Activated CD8-positive, alpha-beta T cell treated with anti-CD3 and anti-CD28 coated beads, Interleukin-2, amount 10 ng/mL, durations not matched to agents 7 days and 5 days (primary cell): Measurements from ENCODE around the gene MXRA7. TPM values are rescaled to one million over a fixed set of nuclear protein-coding genes. Genes with fewer than 3 reads are reported as not detected.

Experiments
- microRNA-seq: library from miRNA; unstranded; fragments of <30 nt; microRNA quantifications from one replicate; pipeline ENCODE4 v1.2.0, GENCODE V29; 2022
- total RNA-seq, 2 experiments: library from RNA; stranded (reverse); gene quantifications; one replicate each; pipeline ENCODE4 v1.2.3, GENCODE V29; 2021

MXRA7 gene
- total RNA-seq, 2 experiments from 2014 or later: 12.4 to 13.3 TPM

Small RNAs within 50 kb of the gene (microRNA-seq; reads per million reads assigned to microRNA genes)
- gene MIR636: 4.0 reads per million

Other genes starting within 250 kb of the MXRA7 start
- gene AANAT, start 243.4 kb downstream of the MXRA7 start, total RNA-seq: not detected
- 10 to 100 TPM; 51.4 to 52.1 TPM for gene RHBDF2, start 209.5 kb downstream of the MXRA7 start, total RNA-seq
- under 1 TPM in 1 of 2 experiments, not detected in 1; 0.40 TPM for gene CYGB, start 173.3 kb downstream of the MXRA7 start, total RNA-seq
- gene PRCD, start 170.9 kb downstream of the MXRA7 start, total RNA-seq: not detected
- gene ST6GALNAC2, start 125.1 kb downstream of the MXRA7 start, total RNA-seq: not detected
- not detected for gene ST6GALNAC1, start 67.2 kb downstream of the MXRA7 start, total RNA-seq
- 10 to 100 TPM; 59.3 to 61.2 TPM for gene JMJD6, start 15.6 kb upstream of the MXRA7 start, total RNA-seq
- gene METTL23, start 15.9 kb upstream of the MXRA7 start, total RNA-seq: 10 to 100 TPM; 39.6 to 44.7 TPM
- 100 to 1,000 TPM; 420 to 444 TPM for gene SRSF2, start 26.4 kb upstream of the MXRA7 start, total RNA-seq
- 10 to 100 TPM; 22.1 to 22.8 TPM for gene MFSD11, start 27.2 kb upstream of the MXRA7 start, total RNA-seq
- under 1 TPM in 1 of 2 experiments, not detected in 1; 0.26 TPM for gene MGAT5B, start 157.4 kb upstream of the MXRA7 start, total RNA-seq